Measurements from ENCODE around the gene FOXK2. TPM values are rescaled to one million over a fixed set of nuclear protein-coding genes. Genes with fewer than 3 reads are reported as not detected.
A peak's percentile ranks its signal among the peaks of the same experiment; 100 is the strongest.

FOXK2 gene
- total RNA-seq, 1 experiment from 2014 or later: 72.0 TPM

DNA sequence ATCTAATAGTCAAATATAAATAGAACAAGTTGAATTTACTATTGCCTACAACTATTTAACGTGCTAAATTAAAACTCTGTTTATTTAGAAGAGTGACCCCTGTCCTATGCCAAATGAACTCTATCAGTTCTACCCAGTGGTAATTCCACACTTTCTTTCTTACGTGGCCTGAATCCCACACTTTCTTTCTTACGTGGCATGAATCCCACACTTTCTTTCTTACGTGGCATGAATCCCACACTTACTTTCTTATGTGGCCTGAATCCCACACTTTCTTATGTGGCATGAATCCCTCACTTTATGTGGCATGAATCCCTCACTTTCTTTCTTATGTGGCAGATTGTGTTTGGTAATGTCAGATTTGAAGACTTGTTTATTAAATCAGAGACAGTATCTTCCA is 6.2 kb downstream of the FOXK2 start:
- H2BK120ac ChIP-seq (ENCODE audit: low read depth, low read length, poor library complexity, severe bottlenecking): no peak overlapping the region
- no peak overlapping the region for H3K23ac ChIP-seq (ENCODE audit: insufficient read length, low read depth, low read length)
- H4K5ac ChIP-seq (ENCODE audit: insufficient read length, low read depth, low read length): no peak overlapping the region
- H3K4me1 ChIP-seq (ENCODE audit: insufficient read depth, low read length): peaks cover 2% of the 10 kb centered on the region; the same call in 1 of the 2 replicates
- H3K14ac ChIP-seq (ENCODE audit: insufficient read depth, low read length): no peak overlapping the region
- no peak overlapping the region for H2BK20ac ChIP-seq (ENCODE audit: low read depth, low read length, poor library complexity, severe bottlenecking)
- H4K91ac ChIP-seq (ENCODE audit: insufficient read length, low read depth, low read length): no peak overlapping the region
- no CpG with 5 or more reads among the region's 4 CpGs for WGBS (ENCODE audit: extremely low coverage, insufficient read length, low lambda C conversion rate)
- Mint-ChIP-seq H3K9me3 (peaks cover 0 to 3% of the 10 kb centered on the region in 2 experiments; a peak in 1 of 5 replicates), H3K36me3 (ENCODE audit: insufficient read depth in 1 of 3, low read depth in 3 of 3) (peaks cover 8 to 11% (median 10%) of the 10 kb centered on the region in 3 experiments; a peak in 6 of 7 replicates), H3K27me3 (ENCODE audit: low read depth) (no peaks in the 10 kb centered on the region; the same call in 1 of the 2 replicates), H3K4me3 (no peak overlapping the region), H3K27ac (peak overlapping the region in 2 of 3 experiments; percentile 55 to 93; a peak in 2 of 7 replicates), H3K4me1 (peaks cover 30 to 47% of the 10 kb centered on the region in 2 experiments)
- no peak overlapping the region for H3K27ac ChIP-seq (ENCODE audit: insufficient read length, low read depth, low read length)
- no peak overlapping the region for H2AFZ ChIP-seq (ENCODE audit: low read length)
- no peaks in the 10 kb centered on the region for H3K9me3 ChIP-seq (ENCODE audit: control insufficient read depth, low read depth, low read length)
- H3K9ac ChIP-seq (ENCODE audit: extremely low read depth, insufficient read length, low read length): no peak overlapping the region
- no peak overlapping the region for H4K8ac ChIP-seq (replicated peaks; ENCODE audit: insufficient read length, low read depth, low read length)
- no peak for DNase-seq
- no peak overlapping the region for H2BK15ac ChIP-seq (ENCODE audit: low read depth, low read length)
- no peak overlapping the region for H2BK5ac ChIP-seq (ENCODE audit: insufficient read length, low read length)
- H3K4me2 ChIP-seq (ENCODE audit: insufficient read depth, insufficient read length, low read length): no peak overlapping the region
- no peak overlapping the region for H3K56ac ChIP-seq (ENCODE audit: insufficient read length, low read depth, low read length)
- H2AK5ac ChIP-seq (ENCODE audit: insufficient read length, low read length): no peak overlapping the region
- no peak overlapping the region for H3K4ac ChIP-seq (ENCODE audit: low read depth, low read length)
- H3K18ac ChIP-seq (ENCODE audit: insufficient read length, low read depth, low read length): no peak overlapping the region
- H4K20me1 ChIP-seq (ENCODE audit: control insufficient read depth, insufficient read depth, insufficient read length): peaks cover 3% of the 10 kb centered on the region
- TF ChIP-seq, protein P1, sequence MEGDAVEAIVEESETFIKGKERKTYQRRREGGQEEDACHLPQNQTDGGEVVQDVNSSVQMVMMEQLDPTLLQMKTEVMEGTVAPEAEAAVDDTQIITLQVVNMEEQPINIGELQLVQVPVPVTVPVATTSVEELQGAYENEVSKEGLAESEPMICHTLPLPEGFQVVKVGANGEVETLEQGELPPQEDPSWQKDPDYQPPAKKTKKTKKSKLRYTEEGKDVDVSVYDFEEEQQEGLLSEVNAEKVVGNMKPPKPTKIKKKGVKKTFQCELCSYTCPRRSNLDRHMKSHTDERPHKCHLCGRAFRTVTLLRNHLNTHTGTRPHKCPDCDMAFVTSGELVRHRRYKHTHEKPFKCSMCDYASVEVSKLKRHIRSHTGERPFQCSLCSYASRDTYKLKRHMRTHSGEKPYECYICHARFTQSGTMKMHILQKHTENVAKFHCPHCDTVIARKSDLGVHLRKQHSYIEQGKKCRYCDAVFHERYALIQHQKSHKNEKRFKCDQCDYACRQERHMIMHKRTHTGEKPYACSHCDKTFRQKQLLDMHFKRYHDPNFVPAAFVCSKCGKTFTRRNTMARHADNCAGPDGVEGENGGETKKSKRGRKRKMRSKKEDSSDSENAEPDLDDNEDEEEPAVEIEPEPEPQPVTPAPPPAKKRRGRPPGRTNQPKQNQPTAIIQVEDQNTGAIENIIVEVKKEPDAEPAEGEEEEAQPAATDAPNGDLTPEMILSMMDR (conservative IDR thresholded peaks at IDR 0.05): no peak
- H3T11ph ChIP-seq (ENCODE audit: low read length): no peak overlapping the region
- peaks cover 75% of the 10 kb centered on the region for H3K79me2 ChIP-seq (ENCODE audit: insufficient read depth, low read length)
- H3K27me3 ChIP-seq (ENCODE audit: insufficient read depth, low read length): no peaks in the 10 kb centered on the region
- H3K23me2 ChIP-seq (ENCODE audit: insufficient read length, low read depth, low read length, poor library complexity, severe bottlenecking): peaks cover 1% of the 10 kb centered on the region
- H3K79me1 ChIP-seq (ENCODE audit: insufficient read depth, low read depth, low read length, poor library complexity, severe bottlenecking): peaks cover 3% of the 10 kb centered on the region
- H2BK12ac ChIP-seq (ENCODE audit: insufficient read length, low read depth, low read length): no peak overlapping the region

Measured in H9 (cell line).